H9 (cell line): ENCODE data around the gene DISC1. TPM values are rescaled to one million over a fixed set of nuclear protein-coding genes. Genes with fewer than 3 reads are reported as not detected.

Source experiments
- DNase-seq: peaks from one replicate; pipeline ENCODE4 v3.0.0-alpha.2; 2017
- H2AFZ ChIP-seq: one replicate; pipeline ENCODE4 v1.6.1; 2013; ENCODE audit warnings: mild to moderate bottlenecking, low read length, control low read depth, moderate library complexity
- H2AK5ac ChIP-seq: 2 replicates; pipeline ENCODE4 v1.6.1; 2013; ENCODE audit warnings: low read length, control low read depth, mixed read lengths; ENCODE audit not compliant: insufficient read length
- H2BK120ac ChIP-seq: one replicate; pipeline ENCODE4 v1.6.1; 2013; ENCODE audit warnings: low read depth, mild to moderate bottlenecking, low read length, control low read depth, inconsistent platforms; ENCODE audit not compliant: poor library complexity, severe bottlenecking
- H2BK12ac ChIP-seq: 2 replicates; pipeline ENCODE4 v1.6.1; 2013; ENCODE audit warnings: low read length, control low read depth, mixed read lengths, low read depth; ENCODE audit not compliant: insufficient read length
- H2BK15ac ChIP-seq: 2 replicates; pipeline ENCODE4 v1.6.1; 2013; ENCODE audit warnings: low read depth, low read length, control low read depth
- H2BK20ac ChIP-seq: one replicate; pipeline ENCODE4 v1.6.1; 2013; ENCODE audit warnings: low read depth, mild to moderate bottlenecking, low read length, control low read depth, inconsistent platforms; ENCODE audit not compliant: poor library complexity, severe bottlenecking
- H2BK5ac ChIP-seq: 2 replicates; pipeline ENCODE4 v1.6.1; 2013; ENCODE audit warnings: low read length, control low read depth, mixed read lengths; ENCODE audit not compliant: insufficient read length
- H3K14ac ChIP-seq: 2 replicates; pipeline ENCODE4 v1.6.1; 2013; ENCODE audit warnings: low read length, control low read depth; ENCODE audit not compliant: insufficient read depth
- H3K18ac ChIP-seq: 2 replicates; pipeline ENCODE4 v1.6.1; 2013; ENCODE audit warnings: low read depth, mild to moderate bottlenecking, mixed read lengths, low read length, control low read depth; ENCODE audit not compliant: insufficient read length
- H3K23ac ChIP-seq: 2 replicates; pipeline ENCODE4 v1.6.1; 2013; ENCODE audit warnings: low read length, control low read depth, mixed read lengths, low read depth; ENCODE audit not compliant: insufficient read length
- H3K23me2 ChIP-seq: 2 replicates; pipeline ENCODE4 v1.6.1; 2013; ENCODE audit warnings: low read depth, mild to moderate bottlenecking, mixed read lengths, low read length, control low read depth; ENCODE audit not compliant: insufficient read length, poor library complexity, severe bottlenecking
- H3K27ac ChIP-seq: 2 replicates; pipeline ENCODE4 v1.5.1; 2013; ENCODE audit warnings: low read length, control low read depth, mixed read lengths, low read depth; ENCODE audit not compliant: insufficient read length
- H3K27me3 ChIP-seq: 2 replicates; pipeline ENCODE4 v1.6.1; 2013; ENCODE audit warnings: low read length, control low read depth, inconsistent platforms; ENCODE audit not compliant: insufficient read depth
- H3K4ac ChIP-seq: 2 replicates; pipeline ENCODE4 v1.6.1; 2013; ENCODE audit warnings: low read depth, mild to moderate bottlenecking, control low read depth, inconsistent platforms, low read length, moderate library complexity
- H3K4me1 ChIP-seq: 2 replicates; pipeline ENCODE4 v1.6.1; 2013; ENCODE audit warnings: low read length, control low read depth, inconsistent platforms; ENCODE audit not compliant: insufficient read depth
- H3K4me2 ChIP-seq: 2 replicates; pipeline ENCODE4 v1.6.1; 2013; ENCODE audit warnings: low read length, control low read depth, mixed read lengths; ENCODE audit not compliant: insufficient read length, insufficient read depth
- H3K56ac ChIP-seq: 2 replicates; pipeline ENCODE4 v1.6.1; 2013; ENCODE audit warnings: low read depth, mild to moderate bottlenecking, mixed read lengths, low read length, control low read depth; ENCODE audit not compliant: insufficient read length
- H3K79me1 ChIP-seq: 2 replicates; pipeline ENCODE4 v1.6.1; 2013; ENCODE audit warnings: low read depth, mild to moderate bottlenecking, moderate library complexity, low read length, control low read depth, inconsistent platforms; ENCODE audit not compliant: insufficient read depth, poor library complexity, severe bottlenecking
- H3K79me2 ChIP-seq: 2 replicates; pipeline ENCODE4 v1.6.1; 2013; ENCODE audit warnings: low read length, control low read depth, inconsistent platforms; ENCODE audit not compliant: insufficient read depth
- H3K9ac ChIP-seq: 2 replicates; pipeline ENCODE4 v1.6.1; 2013; ENCODE audit warnings: low read length, control low read depth, mixed read lengths; ENCODE audit not compliant: insufficient read length; ENCODE audit errors: extremely low read depth
- H3K9me3 ChIP-seq: one replicate; pipeline ENCODE4 v1.6.1; 2013; ENCODE audit warnings: low read depth, low read length, inconsistent platforms; ENCODE audit not compliant: control insufficient read depth
- H3T11ph ChIP-seq: one replicate; pipeline ENCODE4 v1.6.1; 2013; ENCODE audit warnings: mild to moderate bottlenecking, low read length, control low read depth, inconsistent platforms
- H4K20me1 ChIP-seq: one replicate; pipeline ENCODE4 v1.6.1; 2013; ENCODE audit not compliant: control insufficient read depth, insufficient read length, insufficient read depth
- H4K5ac ChIP-seq: 2 replicates; pipeline ENCODE4 v1.6.1; 2013; ENCODE audit warnings: low read depth, mild to moderate bottlenecking, mixed read lengths, low read length, control low read depth; ENCODE audit not compliant: insufficient read length
- H4K8ac ChIP-seq: replicated peaks from 2 replicates; pipeline ENCODE4 v1.6.1; 2013; ENCODE audit warnings: low read length, control low read depth, mixed read lengths, low read depth; ENCODE audit not compliant: insufficient read length
- H4K91ac ChIP-seq: 2 replicates; pipeline ENCODE4 v1.6.1; 2013; ENCODE audit warnings: low read depth, mild to moderate bottlenecking, moderate library complexity, mixed read lengths, low read length, control low read depth; ENCODE audit not compliant: insufficient read length
- H3K27ac Mint-ChIP-seq, 3 experiments: 2 replicates in 2 of 3; 3 replicates in 1 of 3; pipeline ENCODE4 v1.8.0; 2020 to 2021; ENCODE audit warnings: mixed read lengths in 3 of 3, mild to moderate bottlenecking in 1 of 3, moderate library complexity in 1 of 3
- H3K27me3 Mint-ChIP-seq: 2 replicates; pipeline ENCODE4 v1.8.0; 2021; ENCODE audit warnings: low read depth, mild to moderate bottlenecking, moderate library complexity, mixed read lengths
- H3K36me3 Mint-ChIP-seq, 3 experiments: 2 replicates in 2 of 3; 3 replicates in 1 of 3; pipeline ENCODE4 v1.8.0; 2020 to 2021; ENCODE audit warnings: low read depth in 3 of 3, mixed read lengths in 3 of 3; ENCODE audit not compliant: insufficient read depth in 1 of 3
- H3K4me1 Mint-ChIP-seq, 2 experiments: 2 replicates each; pipeline ENCODE4 v1.8.0; 2020; ENCODE audit warnings: mixed read lengths in 2 of 2
- H3K4me3 Mint-ChIP-seq, 2 experiments: 2 replicates in 1 of 2; 3 replicates in 1 of 2; pipeline ENCODE4 v1.8.0; 2020 to 2021; ENCODE audit warnings: mild to moderate bottlenecking in 2 of 2, mixed read lengths in 2 of 2, moderate library complexity in 1 of 2
- H3K9me3 Mint-ChIP-seq, 2 experiments: 2 replicates in 1 of 2; 3 replicates in 1 of 2; pipeline ENCODE4 v1.8.0; 2020; ENCODE audit warnings: mild to moderate bottlenecking in 2 of 2, mixed read lengths in 2 of 2, moderate library complexity in 1 of 2
- CTCF ChIP-seq: fragments of 200-600 bp; sonication (generic); conservative IDR thresholded peaks from 3 replicates; pipeline ENCODE4 v1.8.0; 2021; ENCODE audit warnings: antibody characterized with exemption, mild to moderate bottlenecking
- WGBS: extraction: QIAGEN DNeasy Blood & Tissue Kit; methylation state at CpG from one replicate; pipeline ENCODE4 v1.1.7; 2013; ENCODE audit warnings: missing lambda C conversion rate, low lambda C conversion rate, mixed read lengths; ENCODE audit not compliant: insufficient read length; ENCODE audit errors: extremely low coverage; 5-methylcytosine and 5-hydroxymethylcytosine counted together
- total RNA-seq: library from RNA; stranded (reverse); gene quantifications from 2 replicates; pipeline ENCODE4 v1.2.1, GENCODE V29; 2021

Gene DISC1
- total RNA-seq, 1 experiment from 2014 or later, result 2.5 TPM

GRCh38 chr1:231817801-231818200 lies 191.2 kb downstream of the DISC1 start:
- Histone ChIP-seq H3K79me2 (no peaks in the 10 kb centered on the region), H2BK5ac (no peak overlapping the region), H3K4me2 (no peak overlapping the region), H3K18ac (no peak overlapping the region), H3K27me3 (no peaks in the 10 kb centered on the region), H2BK12ac (no peak overlapping the region), H2AK5ac (no peak overlapping the region), H4K5ac (no peak overlapping the region), H2AFZ (no peak overlapping the region), H2BK120ac (no peak overlapping the region), H4K8ac (no peak overlapping the region), H3K9me3 (no peaks in the 10 kb centered on the region), H3K23me2 (no peaks in the 10 kb centered on the region), H3T11ph (no peak overlapping the region), H3K27ac (no peak overlapping the region), H3K56ac (no peak overlapping the region), H3K79me1 (no peaks in the 10 kb centered on the region), H4K20me1 (no peaks in the 10 kb centered on the region), H3K4ac (no peak overlapping the region), H3K14ac (no peak overlapping the region), H4K91ac (no peak overlapping the region), H2BK20ac (no peak overlapping the region), H3K9ac (no peak overlapping the region), H2BK15ac (no peak overlapping the region), H3K4me1 (no peaks in the 10 kb centered on the region), H3K23ac (no peak overlapping the region)
- Mint-ChIP-seq H3K9me3 (peaks cover 0 to 3% of the 10 kb centered on the region in 2 experiments; a peak in 1 of 5 replicates), H3K4me3 (no peak overlapping the region), H3K27ac (no peak overlapping the region), H3K4me1 (no peaks in the 10 kb centered on the region), H3K36me3 (peaks cover 0 to 2% (median 2%) of the 10 kb centered on the region in 3 experiments; a peak in 3 of 7 replicates), H3K27me3 (peaks cover 7% of the 10 kb centered on the region; the same call in 1 of the 2 replicates)
- TF ChIP-seq CTCF, result no peak
- WGBS, result no CpG with 5 or more reads among the region's 2 CpGs
- DNase-seq, result no peak
